Thyroid gland (tissue), 4 donors: ENCODE results near the gene AIFM1.

Source experiments
- POLR2A ChIP-seq, 2 donors: fragments of 450-650 bp; IDR thresholded peaks; one replicate each; pipeline ENCODE4 v1.6.1; 2017; ENCODE audit warnings: antibody characterized with exemption in 2 of 2, mild to moderate bottlenecking in 2 of 2, moderate library complexity in 1 of 2
- TF ChIP-seq, protein P1 (sequence below), 6 experiments: fragments of 200-600 bp in 3 of 6; fragments of 450-650 bp in 3 of 6; sonication (generic) in 3 of 6; IDR thresholded peaks; one replicate each; pipeline ENCODE4 v1.5.1; 2016 to 2019; ENCODE audit warnings: antibody characterized with exemption in 6 of 6, mild to moderate bottlenecking in 2 of 6, inconsistent platforms in 1 of 6, moderate library complexity in 1 of 6

- TF ChIP-seq, protein P1, sequence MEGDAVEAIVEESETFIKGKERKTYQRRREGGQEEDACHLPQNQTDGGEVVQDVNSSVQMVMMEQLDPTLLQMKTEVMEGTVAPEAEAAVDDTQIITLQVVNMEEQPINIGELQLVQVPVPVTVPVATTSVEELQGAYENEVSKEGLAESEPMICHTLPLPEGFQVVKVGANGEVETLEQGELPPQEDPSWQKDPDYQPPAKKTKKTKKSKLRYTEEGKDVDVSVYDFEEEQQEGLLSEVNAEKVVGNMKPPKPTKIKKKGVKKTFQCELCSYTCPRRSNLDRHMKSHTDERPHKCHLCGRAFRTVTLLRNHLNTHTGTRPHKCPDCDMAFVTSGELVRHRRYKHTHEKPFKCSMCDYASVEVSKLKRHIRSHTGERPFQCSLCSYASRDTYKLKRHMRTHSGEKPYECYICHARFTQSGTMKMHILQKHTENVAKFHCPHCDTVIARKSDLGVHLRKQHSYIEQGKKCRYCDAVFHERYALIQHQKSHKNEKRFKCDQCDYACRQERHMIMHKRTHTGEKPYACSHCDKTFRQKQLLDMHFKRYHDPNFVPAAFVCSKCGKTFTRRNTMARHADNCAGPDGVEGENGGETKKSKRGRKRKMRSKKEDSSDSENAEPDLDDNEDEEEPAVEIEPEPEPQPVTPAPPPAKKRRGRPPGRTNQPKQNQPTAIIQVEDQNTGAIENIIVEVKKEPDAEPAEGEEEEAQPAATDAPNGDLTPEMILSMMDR (IDR thresholded peaks at IDR 0.05): no peak
- no peak for TF ChIP-seq POLR2A (IDR thresholded peaks at IDR 0.05)
Observed at GRCh38 chrX:130162094-130162735, 3.4 kb downstream of the AIFM1 start.
